IPS-18c (cell line): ENCODE data around the gene DAB2IP.

Experiments
- H3K4me3 ChIP-seq: 2 replicates; pipeline ENCODE4 v1.7.0; 2013; ENCODE audit warnings: low read depth, mild to moderate bottlenecking, low read length, moderate library complexity; ENCODE audit not compliant: insufficient read depth
- H3K9me3 ChIP-seq: one replicate; pipeline ENCODE4 v1.6.1; 2013; ENCODE audit warnings: mild to moderate bottlenecking, low read length, moderate library complexity; ENCODE audit not compliant: control insufficient read depth, insufficient read depth

Gene DAB2IP

DNA sequence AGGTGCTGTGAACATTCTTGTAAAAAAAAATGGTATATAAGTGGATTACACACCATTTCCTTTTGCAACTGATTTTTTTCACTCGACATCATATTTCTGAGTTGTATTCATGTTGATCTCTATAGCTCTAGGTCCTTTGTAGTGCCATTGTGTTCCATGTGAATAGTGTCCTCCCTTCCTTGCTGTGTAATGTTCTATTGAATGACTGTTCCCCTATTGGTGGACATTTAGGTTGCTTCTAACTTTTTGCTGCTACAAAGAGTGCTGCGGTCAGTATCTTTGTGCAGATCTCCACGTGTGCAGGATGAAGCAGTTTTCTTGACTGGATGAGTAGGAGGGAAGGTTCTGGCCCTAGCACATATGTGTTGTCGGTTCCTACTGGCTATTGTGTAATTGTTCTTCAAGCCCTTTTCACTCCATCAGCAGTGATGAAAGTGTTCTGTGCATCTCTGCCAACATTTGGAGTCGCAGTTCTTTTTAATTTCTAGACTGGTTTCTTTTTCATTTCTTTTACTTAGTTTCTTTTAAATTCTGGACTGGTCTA, 20.2 kb downstream of the DAB2IP start:
- Histone ChIP-seq H3K9me3 (no peaks in the 10 kb centered on the region), H3K4me3 (no peak overlapping the region)

GRCh38 chr9:121672213-121672612, 20.8 kb downstream of the DAB2IP start:
- H3K9me3 ChIP-seq, result no peaks in the 10 kb centered on the region
- no peak overlapping the region for H3K4me3 ChIP-seq

DNA sequence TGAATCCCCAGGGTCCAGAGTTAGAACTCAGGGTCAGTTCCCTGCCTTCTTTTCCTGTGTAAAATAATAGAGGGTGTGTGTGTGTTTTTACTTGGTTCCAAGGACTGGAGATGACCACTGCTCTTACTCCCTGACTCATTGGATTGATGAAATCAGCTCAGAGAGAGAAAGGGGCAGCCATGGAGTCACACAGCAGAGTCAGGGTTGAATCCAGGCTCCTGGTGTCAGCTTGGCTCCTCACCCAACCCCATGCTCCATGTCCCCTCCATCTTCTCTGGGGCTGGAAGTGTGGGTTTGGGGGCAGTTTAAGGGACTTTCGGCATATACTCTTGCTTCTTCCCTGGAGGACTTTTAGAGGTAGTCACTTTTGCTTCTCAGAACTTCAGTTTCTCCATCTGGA, 21.6 kb downstream of the DAB2IP start:
- Histone ChIP-seq H3K4me3 (no peak overlapping the region), H3K9me3 (no peaks in the 10 kb centered on the region)

DNA sequence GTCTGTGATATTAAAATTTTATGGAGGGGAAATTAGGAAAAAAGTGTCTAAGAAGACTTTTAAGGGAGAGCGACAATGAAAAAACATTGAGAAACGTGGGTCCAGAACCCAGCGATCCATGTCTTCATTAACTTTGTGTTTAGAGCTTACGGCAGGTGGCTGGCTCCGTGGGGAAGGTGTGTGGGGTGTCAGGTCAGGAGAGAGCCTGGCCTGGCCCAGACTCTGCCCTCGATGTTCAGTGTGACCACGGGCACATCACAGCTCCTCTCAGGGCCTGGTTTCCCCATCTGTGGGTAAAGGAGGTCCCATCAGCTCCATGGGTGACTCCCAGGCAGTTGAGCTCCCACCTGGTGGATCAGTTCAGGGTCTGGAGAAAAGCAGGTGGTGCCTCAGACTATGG, 22.1 kb downstream of the DAB2IP start:
- H3K4me3 ChIP-seq, result no peak overlapping the region
- no peaks in the 10 kb centered on the region for H3K9me3 ChIP-seq

DNA sequence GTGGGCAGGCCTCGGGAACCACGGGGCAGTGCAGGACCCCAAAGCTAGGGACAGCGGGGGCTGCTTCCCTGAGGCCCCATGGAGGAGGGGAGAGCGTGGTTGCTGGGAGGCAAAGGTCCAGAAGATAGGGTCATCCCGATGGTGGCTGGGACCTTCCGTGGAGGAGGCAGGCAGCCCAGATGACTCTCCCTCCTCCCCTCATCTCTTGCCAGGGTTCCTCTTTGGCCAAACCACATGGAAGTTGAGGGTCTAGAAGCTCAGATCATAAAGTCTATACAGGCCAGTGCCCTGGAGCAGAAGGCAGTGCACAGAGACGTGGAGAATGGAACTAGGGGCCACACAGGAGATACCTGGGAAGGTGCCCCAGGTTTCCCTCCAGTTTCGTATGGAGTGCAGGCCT, 22.6 kb downstream of the DAB2IP start:
- Histone ChIP-seq H3K4me3 (no peak overlapping the region), H3K9me3 (no peaks in the 10 kb centered on the region)

GRCh38 chr9:121674952-121675351, 23.5 kb downstream of the DAB2IP start:
- peaks cover 1% of the 10 kb centered on the region for H3K9me3 ChIP-seq
- H3K4me3 ChIP-seq, result no peak overlapping the region

- peaks cover 2% of the 10 kb centered on the region for H3K9me3 ChIP-seq
- H3K4me3 ChIP-seq, result no peak overlapping the region
Observed at GRCh38 chr9:121675381-121675780, 23.9 kb downstream of the DAB2IP start.

DNA sequence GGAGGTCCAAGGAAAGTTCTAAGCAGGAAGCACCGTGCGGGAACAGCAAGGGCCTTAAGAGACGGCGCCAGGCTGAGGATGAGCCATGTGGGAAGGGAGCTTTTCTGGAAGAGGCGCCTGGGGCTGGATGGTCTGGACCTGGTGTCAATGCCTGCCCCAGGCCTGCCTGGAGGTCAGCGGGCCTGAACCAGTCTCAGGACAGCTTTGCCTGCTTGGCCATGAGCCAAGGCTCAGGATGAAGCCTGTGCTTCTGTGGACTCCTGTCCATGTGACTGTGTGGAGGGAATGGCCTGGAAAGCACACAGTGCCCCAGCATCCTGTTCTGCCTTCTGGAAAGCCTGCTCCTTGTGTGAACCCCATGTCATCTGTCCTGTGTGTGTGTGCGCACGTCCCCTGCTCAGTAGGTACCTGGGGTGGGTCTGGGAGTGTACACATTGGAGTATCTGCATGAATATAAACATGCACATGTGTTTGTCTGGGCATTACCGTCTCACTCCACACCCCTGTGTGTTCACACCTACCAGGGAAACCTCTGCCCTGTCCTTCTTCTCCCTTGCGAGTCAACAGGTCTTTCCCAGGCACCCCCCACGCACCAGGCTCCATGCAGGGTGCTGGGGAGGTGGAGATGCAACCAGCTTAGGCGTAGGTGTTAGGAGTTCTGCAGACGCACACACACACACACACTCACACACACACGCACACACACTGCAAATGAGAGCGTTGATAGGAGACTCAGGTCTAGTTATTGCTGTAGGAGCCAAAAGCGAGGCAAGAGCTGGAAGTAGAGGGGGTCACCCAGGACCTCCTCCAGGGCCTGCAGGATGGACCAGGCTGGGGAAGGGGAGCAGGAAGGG, 24.8 kb downstream of the DAB2IP start:
- peaks cover 2% of the 10 kb centered on the region for H3K9me3 ChIP-seq

DNA sequence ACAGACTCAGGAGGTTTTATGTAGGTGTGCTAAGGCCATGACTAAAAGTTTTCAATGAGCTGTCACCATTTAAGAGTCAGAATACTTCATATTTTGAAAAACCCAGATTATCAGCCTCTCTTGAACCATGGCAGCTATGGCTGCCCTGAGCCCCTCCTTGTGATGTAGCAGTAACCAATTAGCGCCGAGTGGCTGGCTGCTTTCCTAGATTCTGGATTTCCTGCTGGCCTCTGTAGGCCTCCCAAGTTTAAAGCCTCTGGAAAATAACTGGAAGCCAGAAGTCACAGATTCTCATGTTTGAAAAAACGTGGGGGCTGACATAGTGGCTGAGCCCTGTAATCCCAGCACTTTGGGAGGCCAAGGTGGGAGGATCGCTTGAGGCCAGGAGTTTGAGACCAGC, 25.5 kb downstream of the DAB2IP start:
- H3K9me3 ChIP-seq, result peaks cover 2% of the 10 kb centered on the region
- H3K4me3 ChIP-seq, result no peak overlapping the region

More for the DNA sequence above, 24.8 kb downstream of the DAB2IP start:
- no peak overlapping the region for H3K4me3 ChIP-seq

- Histone ChIP-seq H3K4me3 (no peak overlapping the region), H3K9me3 (peaks cover 2% of the 10 kb centered on the region)
Observed at GRCh38 chr9:121678501-121679022, 27.1 kb downstream of the DAB2IP start.

DNA sequence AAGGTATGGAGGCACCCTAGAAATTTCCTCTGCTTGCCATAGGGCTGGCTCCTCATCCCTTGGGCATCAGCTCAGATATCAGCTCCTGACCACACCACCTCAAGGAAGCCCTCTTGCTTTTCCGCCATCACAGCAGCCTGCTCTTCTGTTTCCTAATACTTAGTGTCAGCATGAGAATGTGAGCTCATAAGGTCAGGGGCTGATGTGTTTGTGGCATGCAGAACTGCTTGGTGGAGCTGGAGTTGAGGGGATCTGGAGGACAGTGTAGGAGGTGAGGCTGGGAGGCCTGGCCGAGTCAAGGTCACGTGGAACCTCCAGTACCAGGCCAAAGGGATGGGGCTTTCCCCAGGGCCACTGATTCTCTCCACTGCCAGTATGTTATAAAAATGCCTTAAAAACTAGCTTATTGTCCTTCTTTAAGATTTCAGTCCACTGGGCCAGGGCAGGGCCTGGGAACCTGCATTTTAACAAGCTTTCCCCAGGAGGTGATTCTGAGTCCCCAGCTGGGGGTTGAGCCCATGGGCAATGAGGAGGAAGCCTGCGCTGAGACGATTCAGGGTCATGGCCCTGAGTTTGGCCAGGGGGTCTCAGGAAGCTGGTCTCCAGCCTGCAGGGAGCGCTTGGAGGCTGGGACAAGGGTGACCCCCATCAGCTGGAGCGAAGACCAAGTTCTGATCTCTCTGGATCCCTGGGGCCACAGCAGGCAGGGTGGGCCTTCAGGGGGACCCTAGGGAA, 28.6 kb downstream of the DAB2IP start:
- Histone ChIP-seq H3K4me3 (no peak overlapping the region), H3K9me3 (peaks cover 2% of the 10 kb centered on the region)

DNA sequence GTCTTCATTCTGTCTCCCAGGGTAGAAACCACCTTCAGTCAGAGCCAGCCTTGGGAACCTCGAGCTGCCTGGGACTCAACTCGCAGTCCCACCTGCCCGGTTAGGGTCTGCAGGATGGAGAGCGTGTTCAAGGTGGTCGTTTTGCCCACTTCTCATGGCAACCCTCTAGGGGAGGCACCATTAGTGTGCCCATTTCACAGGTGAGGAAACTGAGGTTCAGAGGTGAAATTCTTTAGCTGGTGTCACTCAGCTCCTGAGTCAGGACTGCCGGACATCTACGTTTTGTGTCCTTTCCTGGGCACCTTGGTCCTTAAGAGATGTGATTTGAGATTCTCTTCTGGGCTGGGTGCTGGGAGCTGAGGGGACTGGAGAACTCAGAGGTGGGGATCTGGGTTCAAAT, 30.0 kb downstream of the DAB2IP start:
- Histone ChIP-seq H3K4me3 (no peak overlapping the region), H3K9me3 (peaks cover 2% of the 10 kb centered on the region)

- no peak overlapping the region for H3K4me3 ChIP-seq
- peaks cover 2% of the 10 kb centered on the region for H3K9me3 ChIP-seq
Observed at GRCh38 chr9:121682201-121682600, 30.8 kb downstream of the DAB2IP start.

GRCh38 chr9:121682926-121683515, 31.6 kb downstream of the DAB2IP start:
- Histone ChIP-seq H3K9me3 (peaks cover 2% of the 10 kb centered on the region), H3K4me3 (no peak overlapping the region)

DNA sequence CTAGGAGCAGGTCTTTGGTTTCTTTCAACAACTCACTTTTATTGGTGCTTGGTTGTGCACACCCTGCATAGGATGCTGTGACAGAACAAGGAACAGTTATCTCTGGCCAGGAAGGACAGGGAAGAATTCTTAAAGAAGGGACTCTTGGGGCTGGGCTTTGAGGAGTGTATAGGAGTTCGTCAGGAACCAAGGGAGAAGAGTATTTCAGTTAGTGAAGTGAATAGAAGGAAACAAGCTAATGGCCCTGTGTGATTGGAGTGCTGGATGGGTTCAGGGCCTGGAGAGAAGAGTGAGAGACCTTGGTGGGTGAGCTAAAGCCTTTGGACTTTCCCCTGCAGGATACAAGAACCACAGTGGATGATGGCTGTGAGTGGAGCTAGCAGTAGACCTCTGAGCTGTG, 32.2 kb downstream of the DAB2IP start:
- H3K9me3 ChIP-seq, result peaks cover 2% of the 10 kb centered on the region
- no peak overlapping the region for H3K4me3 ChIP-seq

DNA sequence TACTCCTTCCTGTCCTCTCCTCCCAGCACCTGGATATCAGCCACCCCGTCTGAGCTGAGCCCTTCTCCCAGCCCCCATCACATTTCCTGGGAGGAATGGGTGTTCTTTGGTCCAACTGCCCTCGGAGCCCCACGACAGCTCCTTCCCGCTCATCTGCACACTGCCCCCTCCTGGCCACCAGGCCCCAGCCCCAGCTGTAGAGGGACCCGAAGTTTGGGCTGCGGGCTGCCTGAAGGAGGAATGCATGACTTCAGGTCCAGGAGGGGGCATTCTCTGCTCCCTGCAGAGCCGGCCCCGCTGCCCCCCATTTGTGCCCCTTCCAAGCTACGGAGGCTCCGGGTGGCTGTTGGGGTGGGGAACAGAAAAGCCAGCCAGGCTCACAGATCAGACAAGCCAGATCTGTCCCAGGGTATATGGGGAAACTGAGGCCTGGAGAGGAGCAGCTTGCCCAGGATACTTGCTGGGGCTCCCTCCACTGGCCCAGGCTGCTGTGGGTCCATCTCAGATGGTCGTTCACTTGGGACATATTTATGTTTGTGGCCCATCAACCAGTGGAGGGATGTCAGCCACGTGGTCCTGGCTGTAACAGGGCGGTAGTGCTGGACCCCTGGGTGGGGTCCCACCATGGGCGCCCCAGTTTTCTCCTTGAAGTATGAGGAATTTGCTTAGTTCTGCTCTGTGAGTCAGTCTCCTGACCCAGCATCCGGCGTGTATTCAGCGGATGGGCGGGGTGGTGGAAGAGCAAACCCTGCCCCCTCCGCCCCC, 33.1 kb downstream of the DAB2IP start:
- no peak overlapping the region; the same call in 1 of the 2 replicates for H3K4me3 ChIP-seq
- peaks cover 2% of the 10 kb centered on the region for H3K9me3 ChIP-seq
